HuH-7 (cell line): Measurements from ENCODE around the gene GRK4.
"Not testable (repeated sequence)": the region's sequence is repeated elsewhere in the genome, so short reads cannot be mapped to it uniquely, and the experiment has no call there.

Experiments used
- DNase-seq: peaks from one replicate; pipeline ENCODE4 v3.0.0; 2011; ENCODE audit warnings: low spot score

Gene GRK4

DNA sequence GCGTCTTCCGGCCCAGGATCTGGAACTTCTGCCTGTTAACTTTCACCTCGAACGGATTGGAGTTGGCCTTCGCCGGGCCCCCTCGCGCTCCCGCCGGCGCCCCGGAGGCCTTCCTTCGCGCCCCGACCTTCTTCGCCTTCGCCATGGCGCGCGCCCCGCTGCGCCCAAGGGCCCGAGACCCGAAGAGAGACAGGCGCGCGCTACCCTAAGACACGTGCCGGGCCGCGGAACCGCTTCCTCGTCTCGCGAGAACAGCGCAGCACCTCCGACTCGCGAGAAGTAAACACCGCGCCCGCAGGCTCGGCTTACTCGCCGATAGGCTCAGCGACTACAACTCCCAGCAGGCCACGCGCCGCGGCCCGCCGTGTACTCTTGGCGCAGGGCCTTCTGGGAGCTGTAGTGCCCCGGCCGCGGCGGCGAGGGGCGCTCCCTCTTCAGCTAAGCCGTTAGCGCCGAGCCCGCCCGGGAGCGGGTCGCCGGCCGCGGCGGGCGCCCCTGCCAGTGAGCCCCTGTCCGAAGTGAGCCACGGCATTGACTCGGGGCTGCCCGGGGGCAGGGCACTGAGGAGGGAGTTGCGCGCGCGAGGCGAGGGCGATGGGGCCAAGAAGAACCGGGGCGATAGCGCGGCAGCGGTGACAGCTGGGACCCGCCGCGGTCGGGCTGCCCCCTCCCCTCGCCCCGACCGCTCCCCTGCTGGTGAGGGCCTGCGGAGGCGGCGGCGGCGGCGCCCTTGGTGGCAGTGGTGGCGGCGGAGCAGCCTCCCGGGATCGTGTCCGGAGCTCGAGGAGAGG, at the start of gene GRK4, which contains the start of gene NOP14:
GRK4 (plus strand) TSS at position 397 of the 791 bp plus-strand sequence. CDS start 500 bp downstream, outside the sequence.
NOP14 (minus strand) TSS at position 232 of the 791 bp plus-strand sequence; CDS start at position 145, 87 bp downstream.
- DNase-seq = peak; percentile 92

GRCh38 chr4:2914256-2915126, 48.9 kb upstream of the GRK4 start:
- DNase-seq = no peak

DNA sequence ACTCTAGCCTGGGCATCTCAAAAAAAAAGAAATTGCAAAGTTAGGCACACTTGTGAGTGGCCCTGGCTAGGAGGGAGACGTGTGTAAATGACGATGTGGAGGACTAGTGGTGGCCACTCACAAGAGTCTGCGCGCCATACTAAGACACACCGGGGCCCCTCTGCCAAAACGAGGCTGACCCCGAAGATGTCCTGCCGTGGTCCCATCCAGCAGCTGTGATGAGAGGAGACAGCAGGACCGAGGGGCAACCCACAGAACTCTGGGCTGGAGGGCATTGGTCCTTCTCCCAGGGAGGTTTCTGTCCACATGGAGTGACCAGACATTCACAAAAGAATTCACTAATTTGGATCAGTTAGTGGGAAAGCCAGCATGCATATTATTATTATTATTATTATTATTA, 47.6 kb upstream of the GRK4 start:
- DNase-seq = no peak

GRCh38 chr4:2916696-2917095, 46.7 kb upstream of the GRK4 start:
- DNase-seq = not testable (repeated sequence)

- not testable (repeated sequence) for DNase-seq
These were observed 45.1 kb upstream of the GRK4 start for GRCh38 chr4:2918300-2918699.

- DNase-seq = not testable (repeated sequence)
These were observed 44.7 kb upstream of the GRK4 start for GRCh38 chr4:2918714-2919113.

DNA sequence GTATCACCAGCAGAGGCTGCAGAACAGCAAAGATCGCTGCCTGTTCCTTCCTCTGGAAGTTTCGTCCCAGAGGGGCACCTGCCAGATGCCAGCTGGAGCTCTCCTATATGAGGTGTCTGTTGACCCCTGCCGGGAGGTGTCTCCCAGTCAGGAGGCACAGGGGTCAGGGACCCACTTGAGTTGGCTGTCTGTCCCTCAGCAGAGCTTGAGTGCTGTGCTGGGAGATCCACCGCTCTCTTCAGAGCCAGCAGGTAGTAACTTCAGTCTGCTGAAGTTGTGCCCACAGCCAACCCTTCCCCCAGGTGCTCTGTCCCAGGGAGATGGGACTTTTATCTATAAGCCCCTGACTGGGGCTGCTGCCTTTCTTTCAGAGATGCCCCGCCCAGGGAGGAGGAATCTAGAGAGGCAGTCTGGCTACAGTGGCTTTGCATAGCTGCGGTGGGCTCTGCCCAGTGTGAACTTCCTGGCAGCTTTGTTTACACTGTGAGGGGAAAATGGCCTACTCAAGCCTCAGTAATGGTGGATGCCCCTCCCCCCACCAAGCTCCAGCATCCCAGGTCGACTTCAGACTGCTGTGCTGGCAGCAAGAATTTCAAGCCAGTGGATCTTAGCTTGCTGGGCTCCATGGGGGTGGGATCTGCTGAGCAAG, 40.8 kb upstream of the GRK4 start:
- not testable (repeated sequence) for DNase-seq

DNA sequence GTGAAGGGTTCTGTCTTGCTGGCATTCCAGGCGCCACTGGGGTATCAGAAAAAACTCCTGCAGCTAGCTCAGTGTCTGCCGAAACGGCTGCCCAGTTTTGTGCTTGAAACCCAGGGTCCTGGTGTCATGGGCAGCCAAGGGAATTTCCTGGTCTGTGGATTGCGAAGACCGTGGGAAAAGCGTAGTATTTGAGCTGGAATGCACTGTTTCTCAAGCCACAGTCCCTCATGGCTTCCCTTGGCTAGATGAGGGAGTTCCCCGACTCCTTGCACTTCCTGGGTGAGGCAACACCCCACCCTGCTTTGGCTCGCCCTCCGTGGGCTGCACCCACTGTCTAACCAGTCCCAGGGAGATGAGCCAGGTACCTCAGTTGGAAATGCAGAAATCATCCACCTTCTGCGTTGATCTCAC, 40.2 kb upstream of the GRK4 start:
- DNase-seq = no peak

GRCh38 chr4:2923668-2924173, 39.6 kb upstream of the GRK4 start:
- DNase-seq = no peak

DNA sequence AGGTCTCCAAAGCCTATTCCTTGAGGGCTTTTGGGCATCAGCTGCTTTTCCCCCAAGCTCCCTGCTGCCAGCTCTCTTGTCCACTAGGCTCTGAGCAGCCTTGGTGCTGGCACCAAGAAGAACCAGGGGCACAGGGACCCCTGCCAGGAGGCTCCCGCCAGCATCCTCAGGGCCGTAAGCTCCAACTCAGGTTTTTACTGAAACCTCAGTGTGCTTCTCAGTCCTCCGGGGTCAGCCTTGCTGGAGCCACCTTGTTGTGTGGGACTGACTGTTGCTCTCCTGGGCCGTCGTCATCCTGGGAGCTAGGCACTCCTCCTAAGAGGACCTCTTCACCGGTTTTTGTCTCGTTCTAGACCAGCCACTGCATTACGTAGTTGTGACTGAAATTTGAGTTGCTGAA, 39.1 kb upstream of the GRK4 start:
- DNase-seq = no peak

DNA sequence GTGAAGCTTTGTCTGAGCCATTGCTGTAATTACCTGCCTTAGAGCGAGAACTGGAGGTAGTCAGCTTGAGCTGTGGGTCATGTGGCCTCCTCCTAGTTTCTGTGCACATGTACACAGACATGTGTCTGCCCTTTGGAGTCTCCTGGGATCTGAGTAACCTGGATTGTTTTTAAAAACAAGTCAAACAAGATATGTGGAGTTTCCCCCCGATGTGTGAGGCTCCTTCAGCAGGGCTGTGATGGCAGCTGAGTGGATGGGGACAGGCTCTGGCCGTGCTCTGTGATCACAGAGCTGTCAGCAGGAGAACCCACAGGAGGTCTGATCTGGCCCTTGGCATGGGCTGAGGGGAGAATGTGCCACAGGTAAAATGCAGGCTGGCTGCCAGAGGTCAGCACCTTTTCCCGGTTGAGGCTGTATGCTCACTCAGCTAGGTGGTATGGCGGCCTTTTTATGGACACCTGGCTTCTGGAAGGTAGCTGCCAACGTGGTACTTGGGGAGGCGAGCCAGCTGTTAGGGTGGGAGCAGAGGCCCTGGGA, 38.5 kb upstream of the GRK4 start:
- no peak for DNase-seq

GRCh38 chr4:2925496-2925895, 37.9 kb upstream of the GRK4 start:
- no peak for DNase-seq

DNA sequence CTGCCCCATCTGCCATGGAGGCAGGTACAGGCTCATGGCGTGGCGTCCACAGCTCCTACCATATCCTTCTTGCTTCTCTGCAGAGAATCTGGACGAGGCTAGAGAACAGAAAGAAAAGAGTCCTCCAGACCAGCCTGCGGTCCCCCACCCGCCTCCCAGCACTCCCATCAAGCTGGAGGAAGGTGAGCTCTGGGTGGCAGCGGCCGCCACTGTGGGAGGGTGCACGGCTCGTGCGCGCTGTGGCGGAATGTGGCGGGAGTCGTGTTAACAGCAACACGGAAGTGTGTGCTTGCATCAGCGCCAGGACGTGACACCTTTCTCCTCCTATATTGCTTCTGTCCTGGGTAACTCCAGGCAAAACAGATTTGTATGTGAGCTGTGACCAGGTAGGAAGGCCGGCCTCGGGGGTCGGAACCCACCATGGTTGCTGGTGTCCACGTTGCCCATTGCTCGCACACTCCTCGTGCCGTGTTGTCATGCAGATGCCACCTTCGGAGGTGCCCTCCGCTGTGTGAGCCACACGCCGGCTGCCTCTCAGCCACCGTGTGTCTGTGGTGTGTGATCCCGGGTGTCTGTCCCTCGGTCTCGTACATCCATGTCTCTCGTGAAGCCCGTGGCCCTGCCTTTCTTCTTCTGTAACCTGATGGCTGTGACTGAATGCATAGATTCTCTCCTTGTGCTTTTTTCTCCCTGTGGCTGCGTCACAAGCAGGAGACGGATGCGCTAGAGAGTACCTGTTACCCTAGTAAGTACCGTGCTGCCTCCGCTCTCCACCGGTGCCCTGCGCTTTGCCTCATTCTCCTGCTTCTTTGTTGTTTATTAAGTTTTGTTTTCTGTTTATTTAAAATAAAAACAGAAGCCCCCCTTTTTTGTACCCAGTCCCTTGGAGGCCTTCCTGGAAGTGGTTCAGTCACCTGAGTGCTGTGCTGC, 37.2 kb upstream of the GRK4 start:
- DNase-seq = no peak

- DNase-seq = no peak
These were observed 36.2 kb upstream of the GRK4 start for GRCh38 chr4:2927016-2927695.

DNA sequence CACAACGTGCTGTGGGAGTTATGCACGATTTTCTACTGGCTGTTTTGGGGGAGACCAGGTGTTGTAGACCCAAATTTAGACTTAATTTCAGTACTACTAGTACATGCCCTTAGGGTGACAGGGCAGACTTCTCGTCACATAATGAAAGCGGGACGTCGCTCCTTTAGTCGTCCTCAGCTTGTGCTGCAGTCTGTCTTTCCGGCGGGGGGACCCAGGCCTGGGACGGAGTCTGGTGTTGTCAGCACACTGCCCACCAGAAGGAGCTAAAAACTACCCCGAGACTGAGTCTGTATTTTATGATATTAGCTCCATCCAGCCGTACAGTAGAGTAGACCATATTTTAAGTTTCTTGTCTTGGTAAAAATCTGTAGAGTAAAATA, 35.7 kb upstream of the GRK4 start:
- no peak for DNase-seq

GRCh38 chr4:2928242-2929176, 34.9 kb upstream of the GRK4 start:
- no peak for DNase-seq

- DNase-seq = no peak
These were observed 33.9 kb upstream of the GRK4 start for GRCh38 chr4:2929469-2929868.

- DNase-seq = peak; percentile 49
These were observed 33.1 kb upstream of the GRK4 start for GRCh38 chr4:2930135-2930757.
